ENCODE data around the gene MRPS24. TPM values are rescaled to one million over a fixed set of nuclear protein-coding genes. Genes with fewer than 3 reads are reported as not detected.

Gene MRPS24
- total and polyA plus RNA-seq, 10 of the 15 experiments (the other 5 are each of a cell fraction or from before 2014, with no cell fraction given), result 27.6 to 164 (median 106) TPM

DNA sequence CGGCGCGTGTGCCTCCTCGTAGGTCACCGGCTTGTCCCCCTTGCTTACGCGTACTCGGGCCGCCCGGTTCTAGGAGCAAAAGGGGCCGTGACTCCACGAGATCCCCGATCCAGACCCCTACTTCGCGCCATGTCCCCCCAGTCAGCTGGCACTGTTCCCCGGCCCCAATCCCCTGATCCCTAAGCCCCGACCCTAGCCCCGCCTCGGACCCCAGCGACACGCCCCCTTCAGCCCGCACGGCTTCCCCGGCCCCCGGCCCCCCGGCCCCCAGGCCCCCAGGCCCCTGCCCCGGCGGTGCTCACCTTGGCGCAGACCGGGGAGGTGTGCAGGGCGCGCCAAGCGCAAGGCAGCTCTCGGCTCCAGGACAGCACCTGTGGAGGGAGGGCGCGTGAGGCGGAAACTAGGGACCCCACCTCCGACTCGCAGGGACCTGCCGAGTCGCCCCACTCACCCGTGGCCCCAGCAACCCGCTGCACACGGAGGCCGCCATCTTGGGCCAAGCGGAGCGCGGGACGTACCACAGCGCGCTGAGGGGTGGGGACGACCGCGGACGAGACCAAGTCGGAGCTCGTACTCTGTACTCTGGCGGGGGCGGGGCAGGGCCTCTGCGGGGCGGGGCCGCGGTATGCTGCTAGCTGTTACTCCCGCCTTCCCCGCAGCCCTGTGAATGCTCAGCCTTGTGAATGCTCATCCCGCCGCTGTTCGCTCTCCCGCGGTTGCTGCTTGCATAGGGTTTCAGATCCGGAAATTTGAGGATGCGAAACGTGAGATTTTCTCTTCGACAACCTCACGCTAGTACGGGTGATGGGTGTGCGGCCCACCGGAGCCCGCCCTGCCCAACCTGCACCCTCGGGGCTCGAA, at the start of gene MRPS24 (continued):
- TF ChIP-seq, protein P1, sequence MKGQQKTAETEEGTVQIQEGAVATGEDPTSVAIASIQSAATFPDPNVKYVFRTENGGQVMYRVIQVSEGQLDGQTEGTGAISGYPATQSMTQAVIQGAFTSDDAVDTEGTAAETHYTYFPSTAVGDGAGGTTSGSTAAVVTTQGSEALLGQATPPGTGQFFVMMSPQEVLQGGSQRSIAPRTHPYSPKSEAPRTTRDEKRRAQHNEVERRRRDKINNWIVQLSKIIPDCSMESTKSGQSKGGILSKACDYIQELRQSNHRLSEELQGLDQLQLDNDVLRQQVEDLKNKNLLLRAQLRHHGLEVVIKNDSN (IDR thresholded peaks at IDR 0.05; ENCODE audit: borderline replicate concordance, extremely low read length, insufficient read depth, low read depth, low read length), result no peak
- TF ChIP-seq NFIC (IDR thresholded peaks at IDR 0.05; ENCODE audit: low read depth, low read length) (no peak; the same call in 1 of the 2 replicates), FOXK2 (IDR thresholded peaks at IDR 0.05) (peak; percentile 95), RCOR1 (conservative IDR thresholded peaks at IDR 0.05; ENCODE audit: low read depth, low read length) (no peak), POU2F2 (IDR thresholded peaks at IDR 0.05; ENCODE audit: borderline replicate concordance, low read depth, low read length) (peak; percentile 56; the same call in 1 of the 3 replicates), SP1 (IDR thresholded peaks at IDR 0.05; ENCODE audit: low read depth, low read length) (peak; percentile 55), YY1 (IDR thresholded peaks at IDR 0.05; ENCODE audit: low read depth, low read length) (peak; percentile 99), POLR2AphosphoS2 (IDR thresholded peaks at IDR 0.05; ENCODE audit: low read depth, low read length) (peak; percentile 46; the same call in 1 of the 2 replicates), ZSCAN29 (IDR thresholded peaks at IDR 0.05) (no peak), PML (IDR thresholded peaks at IDR 0.05; ENCODE audit: low read length) (peak; percentile 26; the same call in 1 of the 2 replicates), EGR1 (IDR thresholded peaks at IDR 0.05; ENCODE audit: borderline replicate concordance in 1 of 2, low read depth in 2 of 2, low read length in 2 of 2) (0 out of 3 replicates have a peak, but pooled peaks of 1 of the 2 experiments have one; percentile 50), TARDBP (IDR thresholded peaks at IDR 0.05; ENCODE audit: borderline replicate concordance) (no peak), ZNF24 (IDR thresholded peaks at IDR 0.05) (no peak), NFYB (IDR thresholded peaks at IDR 0.05; ENCODE audit: insufficient read depth, low read depth, low read length) (no peak), NR2C1 (IDR thresholded peaks at IDR 0.05) (no peak; the same call in 1 of the 2 replicates), GABPA (IDR thresholded peaks at IDR 0.05; ENCODE audit: low read depth) (no peak)
- TF ChIP-seq, protein P2, sequence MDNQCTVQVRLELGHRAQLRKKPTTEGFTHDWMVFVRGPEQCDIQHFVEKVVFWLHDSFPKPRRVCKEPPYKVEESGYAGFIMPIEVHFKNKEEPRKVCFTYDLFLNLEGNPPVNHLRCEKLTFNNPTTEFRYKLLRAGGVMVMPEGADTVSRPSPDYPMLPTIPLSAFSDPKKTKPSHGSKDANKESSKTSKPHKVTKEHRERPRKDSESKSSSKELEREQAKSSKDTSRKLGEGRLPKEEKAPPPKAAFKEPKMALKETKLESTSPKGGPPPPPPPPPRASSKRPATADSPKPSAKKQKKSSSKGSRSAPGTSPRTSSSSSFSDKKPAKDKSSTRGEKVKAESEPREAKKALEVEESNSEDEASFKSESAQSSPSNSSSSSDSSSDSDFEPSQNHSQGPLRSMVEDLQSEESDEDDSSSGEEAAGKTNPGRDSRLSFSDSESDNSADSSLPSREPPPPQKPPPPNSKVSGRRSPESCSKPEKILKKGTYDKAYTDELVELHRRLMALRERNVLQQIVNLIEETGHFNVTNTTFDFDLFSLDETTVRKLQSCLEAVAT (IDR thresholded peaks at IDR 0.05), result 0 out of 2 replicates have a peak, but pooled peaks have one; percentile 23
- TF ChIP-seq, protein P3, sequence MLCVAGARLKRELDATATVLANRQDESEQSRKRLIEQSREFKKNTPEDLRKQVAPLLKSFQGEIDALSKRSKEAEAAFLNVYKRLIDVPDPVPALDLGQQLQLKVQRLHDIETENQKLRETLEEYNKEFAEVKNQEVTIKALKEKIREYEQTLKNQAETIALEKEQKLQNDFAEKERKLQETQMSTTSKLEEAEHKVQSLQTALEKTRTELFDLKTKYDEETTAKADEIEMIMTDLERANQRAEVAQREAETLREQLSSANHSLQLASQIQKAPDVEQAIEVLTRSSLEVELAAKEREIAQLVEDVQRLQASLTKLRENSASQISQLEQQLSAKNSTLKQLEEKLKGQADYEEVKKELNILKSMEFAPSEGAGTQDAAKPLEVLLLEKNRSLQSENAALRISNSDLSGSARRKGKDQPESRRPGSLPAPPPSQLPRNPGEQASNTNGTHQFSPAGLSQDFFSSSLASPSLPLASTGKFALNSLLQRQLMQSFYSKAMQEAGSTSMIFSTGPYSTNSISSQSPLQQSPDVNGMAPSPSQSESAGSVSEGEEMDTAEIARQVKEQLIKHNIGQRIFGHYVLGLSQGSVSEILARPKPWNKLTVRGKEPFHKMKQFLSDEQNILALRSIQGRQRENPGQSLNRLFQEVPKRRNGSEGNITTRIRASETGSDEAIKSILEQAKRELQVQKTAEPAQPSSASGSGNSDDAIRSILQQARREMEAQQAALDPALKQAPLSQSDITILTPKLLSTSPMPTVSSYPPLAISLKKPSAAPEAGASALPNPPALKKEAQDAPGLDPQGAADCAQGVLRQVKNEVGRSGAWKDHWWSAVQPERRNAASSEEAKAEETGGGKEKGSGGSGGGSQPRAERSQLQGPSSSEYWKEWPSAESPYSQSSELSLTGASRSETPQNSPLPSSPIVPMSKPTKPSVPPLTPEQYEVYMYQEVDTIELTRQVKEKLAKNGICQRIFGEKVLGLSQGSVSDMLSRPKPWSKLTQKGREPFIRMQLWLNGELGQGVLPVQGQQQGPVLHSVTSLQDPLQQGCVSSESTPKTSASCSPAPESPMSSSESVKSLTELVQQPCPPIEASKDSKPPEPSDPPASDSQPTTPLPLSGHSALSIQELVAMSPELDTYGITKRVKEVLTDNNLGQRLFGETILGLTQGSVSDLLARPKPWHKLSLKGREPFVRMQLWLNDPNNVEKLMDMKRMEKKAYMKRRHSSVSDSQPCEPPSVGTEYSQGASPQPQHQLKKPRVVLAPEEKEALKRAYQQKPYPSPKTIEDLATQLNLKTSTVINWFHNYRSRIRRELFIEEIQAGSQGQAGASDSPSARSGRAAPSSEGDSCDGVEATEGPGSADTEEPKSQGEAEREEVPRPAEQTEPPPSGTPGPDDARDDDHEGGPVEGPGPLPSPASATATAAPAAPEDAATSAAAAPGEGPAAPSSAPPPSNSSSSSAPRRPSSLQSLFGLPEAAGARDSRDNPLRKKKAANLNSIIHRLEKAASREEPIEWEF (IDR thresholded peaks at IDR 0.05; ENCODE audit: insufficient replicate concordance, low read depth, low read length), result no peak
- TF ChIP-seq, protein P4, sequence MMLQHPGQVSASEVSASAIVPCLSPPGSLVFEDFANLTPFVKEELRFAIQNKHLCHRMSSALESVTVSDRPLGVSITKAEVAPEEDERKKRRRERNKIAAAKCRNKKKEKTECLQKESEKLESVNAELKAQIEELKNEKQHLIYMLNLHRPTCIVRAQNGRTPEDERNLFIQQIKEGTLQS (IDR thresholded peaks at IDR 0.05; ENCODE audit: borderline replicate concordance, extremely low read depth, low read depth, low read length), result no peak
- TF ChIP-seq, protein P5, sequence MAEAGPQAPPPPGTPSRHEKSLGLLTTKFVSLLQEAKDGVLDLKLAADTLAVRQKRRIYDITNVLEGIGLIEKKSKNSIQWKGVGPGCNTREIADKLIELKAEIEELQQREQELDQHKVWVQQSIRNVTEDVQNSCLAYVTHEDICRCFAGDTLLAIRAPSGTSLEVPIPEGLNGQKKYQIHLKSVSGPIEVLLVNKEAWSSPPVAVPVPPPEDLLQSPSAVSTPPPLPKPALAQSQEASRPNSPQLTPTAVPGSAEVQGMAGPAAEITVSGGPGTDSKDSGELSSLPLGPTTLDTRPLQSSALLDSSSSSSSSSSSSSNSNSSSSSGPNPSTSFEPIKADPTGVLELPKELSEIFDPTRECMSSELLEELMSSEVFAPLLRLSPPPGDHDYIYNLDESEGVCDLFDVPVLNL (IDR thresholded peaks at IDR 0.05; ENCODE audit: low read depth, low read length), result no peak

All from GM12878 (cell line).